ENCODE data around the gene ARL8B.
A peak's percentile ranks its signal among the peaks of the same experiment; 100 is the strongest.
"Not testable (repeated sequence)": the region's sequence is repeated elsewhere in the genome, so short reads cannot be mapped to it uniquely, and the experiment has no call there.

The ARL8B gene

DNA sequence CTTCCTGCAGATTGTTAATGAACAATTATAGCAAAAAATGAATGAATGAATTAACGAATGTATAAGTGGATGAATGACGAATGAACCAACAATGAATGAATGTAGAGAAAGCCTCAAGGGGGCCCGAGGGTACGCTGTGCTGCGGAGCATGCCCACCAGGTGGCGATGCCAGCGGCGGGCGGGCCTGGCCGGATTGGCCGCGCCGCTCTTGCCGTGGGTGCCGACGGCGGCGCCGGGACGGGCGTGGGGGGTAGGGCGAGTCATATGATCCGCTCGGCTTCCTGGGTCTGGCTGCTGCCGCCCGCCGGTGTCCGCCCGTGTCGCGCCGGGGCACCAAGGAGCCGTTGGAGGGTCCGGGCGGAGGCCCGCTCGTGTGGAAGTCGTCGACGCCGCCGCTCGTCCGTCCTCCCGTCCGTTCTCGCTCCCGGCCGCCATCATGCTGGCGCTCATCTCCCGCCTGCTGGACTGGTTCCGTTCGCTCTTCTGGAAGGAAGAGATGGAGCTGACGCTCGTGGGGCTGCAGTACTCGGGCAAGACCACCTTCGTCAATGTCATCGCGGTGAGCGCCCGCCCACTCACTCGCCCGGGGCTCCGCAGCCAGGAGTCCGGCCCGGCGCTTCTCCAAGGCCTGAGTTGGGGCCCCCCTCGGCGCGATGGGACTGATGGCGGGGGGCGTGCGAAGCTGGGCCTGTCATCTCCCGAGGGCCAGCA is at the start of gene ARL8B:
ARL8B (plus strand) TSS at position 263 of the 711 bp plus-strand sequence; CDS start at position 437, 174 bp downstream.
- peak; percentile 82 for DNase-seq (ENCODE audit: low read depth)

DNA sequence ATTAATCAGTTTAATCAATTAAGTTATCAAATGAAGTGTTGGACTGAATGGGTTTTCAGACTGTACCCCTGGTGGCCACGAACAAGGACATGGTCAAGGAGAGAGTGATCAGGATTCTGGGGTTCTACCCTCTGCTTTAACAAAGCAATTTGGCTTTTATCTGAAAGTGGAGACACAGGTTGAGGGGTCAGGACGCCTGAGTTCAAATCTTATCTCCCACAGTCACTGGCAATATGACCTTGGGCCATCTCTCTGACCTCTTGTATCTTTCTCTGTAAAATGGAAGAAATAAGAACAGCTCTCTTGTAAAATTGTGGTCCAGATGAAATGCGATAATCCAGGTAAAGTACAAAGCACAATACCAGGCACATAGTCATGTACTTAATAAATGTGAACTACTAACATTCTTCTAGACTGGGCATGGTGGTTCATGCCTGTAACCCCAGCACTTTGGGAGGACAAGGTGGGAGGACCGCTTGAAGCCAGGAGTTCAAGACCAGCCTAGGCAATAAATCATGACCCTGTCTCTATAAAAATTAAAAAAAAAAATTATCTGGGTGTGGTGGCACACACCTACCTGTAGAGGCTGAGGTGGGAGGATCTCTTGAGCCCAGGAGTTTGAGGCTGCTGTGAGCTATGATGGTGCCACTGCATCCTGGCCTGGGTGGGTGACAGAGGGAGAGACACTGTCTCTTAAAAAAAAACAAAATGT is 48.6 kb upstream of the ARL8B start:
- DNase-seq (ENCODE audit: low read depth), result no peak

DNA sequence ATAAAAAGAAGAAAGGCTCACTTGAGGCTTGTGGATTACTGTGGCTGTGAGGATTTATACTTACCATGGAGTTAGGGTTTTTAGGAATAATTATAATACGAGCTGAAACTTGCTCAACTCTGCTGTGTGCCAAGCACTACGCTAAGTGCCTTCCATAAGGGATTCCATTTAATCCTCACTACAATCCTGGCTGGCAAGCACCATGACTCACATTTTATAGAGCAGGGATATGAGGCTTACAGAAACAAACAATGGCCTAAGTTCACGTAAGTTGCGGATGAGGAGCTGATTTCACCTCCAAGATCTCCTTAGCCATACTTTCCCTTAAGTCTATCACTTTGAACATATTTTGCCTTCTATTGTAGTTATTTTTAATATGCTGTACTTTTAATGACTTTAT is 43.9 kb upstream of the ARL8B start:
- DNase-seq (ENCODE audit: low read depth), result no peak

DNA sequence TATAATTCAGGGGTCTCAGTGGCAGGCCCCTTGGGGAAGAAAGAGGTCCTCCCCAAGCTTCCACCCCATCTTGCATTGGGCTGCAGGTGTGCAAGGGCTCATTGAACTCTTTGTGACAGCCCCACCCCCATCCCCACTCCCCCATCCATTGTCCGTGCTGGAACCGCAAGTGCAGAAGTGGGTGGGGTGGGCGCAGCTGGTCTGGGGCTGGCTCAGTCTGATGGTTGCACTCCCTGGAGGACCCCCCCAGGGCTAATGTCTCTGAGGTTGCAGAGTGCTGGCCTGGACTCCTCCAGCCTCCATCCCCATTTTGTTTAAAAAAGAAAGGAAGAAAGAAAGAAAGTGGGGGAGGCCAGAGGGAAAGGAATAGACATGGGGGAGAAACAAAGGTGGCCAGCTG is 42.3 kb upstream of the ARL8B start:
- DNase-seq (ENCODE audit: low read depth), result no peak

DNA sequence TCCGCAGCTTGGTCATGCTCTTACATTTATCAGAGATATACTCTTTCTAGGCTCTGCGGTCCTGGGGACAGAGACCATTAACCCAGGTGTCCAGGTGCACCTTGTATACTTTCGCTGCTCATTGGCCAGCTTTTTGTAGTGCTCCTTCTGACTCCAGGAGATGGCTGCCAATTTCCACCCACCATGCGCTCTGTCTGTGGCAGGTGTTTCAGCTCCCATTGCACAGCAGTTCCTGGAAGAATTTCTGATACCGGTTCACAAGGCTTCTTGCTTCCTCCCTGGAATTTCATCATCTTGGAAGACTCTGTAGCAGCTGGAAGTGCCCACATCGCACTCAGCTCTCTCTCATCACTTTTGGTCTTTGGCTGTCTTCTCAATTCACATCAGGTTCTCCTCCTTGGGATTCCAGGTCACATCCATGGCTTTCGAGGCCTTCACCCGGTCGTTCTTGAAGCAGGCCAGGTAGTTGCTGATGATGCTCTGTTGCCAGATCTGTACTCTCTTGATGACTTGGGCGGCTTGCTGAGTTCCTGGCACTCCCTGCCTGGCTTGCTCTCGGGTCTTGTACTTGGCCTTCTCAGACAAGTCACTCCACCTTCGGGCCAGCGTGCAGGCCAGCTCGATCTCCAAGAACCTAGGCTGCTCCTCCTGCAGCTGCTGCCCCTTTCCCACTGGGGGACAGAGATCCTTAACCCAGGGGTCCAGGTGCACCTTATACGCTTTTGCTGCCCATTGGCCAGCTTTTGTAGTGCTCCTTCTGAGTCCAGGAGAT is 41.1 kb upstream of the ARL8B start:
- DNase-seq (ENCODE audit: low read depth), result no peak

DNA sequence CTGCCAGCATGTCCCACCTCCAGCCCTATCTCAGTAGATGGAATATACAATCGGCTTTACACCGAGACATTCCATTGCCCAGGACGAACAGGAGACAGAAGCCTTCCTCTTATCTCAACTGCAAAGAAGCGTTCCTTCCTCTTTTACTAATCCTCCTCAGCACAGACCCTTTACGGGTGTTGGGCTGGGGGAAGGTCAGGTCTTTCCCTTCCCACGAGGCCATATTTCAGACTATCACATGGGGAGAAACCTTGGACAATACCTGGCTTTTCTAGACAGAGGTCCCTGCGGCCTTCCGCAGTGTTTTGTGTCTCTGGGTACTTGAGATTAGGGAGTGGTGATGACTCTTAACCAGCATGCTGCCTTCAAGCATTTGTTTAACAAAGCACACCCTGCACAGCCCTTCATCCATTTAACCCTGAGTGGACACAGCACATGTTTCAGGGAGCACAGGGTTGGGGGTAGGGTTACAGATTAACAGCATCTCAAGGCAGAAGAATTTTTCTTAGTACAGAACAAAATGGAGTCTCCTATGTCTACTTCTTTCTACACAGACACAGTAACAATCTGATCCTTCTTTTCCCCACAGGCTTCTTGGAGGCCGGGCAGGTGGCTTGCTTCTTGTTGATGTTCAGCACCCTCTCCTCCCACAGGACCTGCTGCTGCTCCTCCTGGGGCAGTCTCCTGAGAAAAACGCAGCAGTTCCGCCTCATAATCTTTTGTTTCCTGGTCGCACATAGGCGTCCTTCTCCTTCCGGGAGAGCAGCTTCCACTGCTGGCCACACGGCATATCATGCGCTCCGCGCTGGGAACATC is 39.9 kb upstream of the ARL8B start:
- DNase-seq (ENCODE audit: low read depth), result not testable (repeated sequence)

DNA sequence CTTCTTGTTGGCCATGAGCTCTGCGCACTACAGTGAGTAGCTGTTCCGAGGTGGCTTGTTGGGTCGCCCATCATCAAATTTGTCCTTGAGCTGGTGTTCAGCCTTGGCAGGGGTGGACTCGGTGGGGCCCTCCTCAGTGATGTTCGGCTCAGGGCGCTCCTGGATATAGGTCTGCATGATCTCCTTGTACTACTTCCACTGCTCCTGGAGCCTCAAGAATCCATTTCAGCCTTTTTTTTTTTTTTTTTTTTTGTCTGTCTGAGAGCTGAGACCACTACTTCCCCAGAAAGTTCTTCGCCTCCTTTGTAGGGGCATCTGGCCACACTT is 39.3 kb upstream of the ARL8B start:
- no peak for DNase-seq (ENCODE audit: low read depth)

DNA sequence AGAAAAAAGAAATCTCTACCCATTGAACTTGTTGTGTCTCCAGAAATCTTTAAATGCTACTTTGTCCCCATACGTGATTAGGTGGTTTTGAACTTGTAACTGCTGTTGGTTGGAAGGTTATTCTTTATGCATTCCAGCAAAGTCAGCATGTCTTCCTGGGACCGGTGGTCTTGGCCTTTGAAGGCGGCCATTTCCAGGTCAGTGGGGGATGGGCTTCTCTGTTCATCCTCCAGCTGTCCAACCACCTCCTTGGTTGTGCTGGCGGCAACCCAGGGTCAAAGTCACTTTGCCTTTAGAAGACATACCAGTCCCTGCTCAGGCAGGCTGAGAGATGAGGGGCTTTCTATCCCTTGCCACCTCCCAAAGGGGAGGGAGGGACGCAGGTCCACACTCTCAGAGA is 37.9 kb upstream of the ARL8B start:
- no peak for DNase-seq (ENCODE audit: low read depth)

DNA sequence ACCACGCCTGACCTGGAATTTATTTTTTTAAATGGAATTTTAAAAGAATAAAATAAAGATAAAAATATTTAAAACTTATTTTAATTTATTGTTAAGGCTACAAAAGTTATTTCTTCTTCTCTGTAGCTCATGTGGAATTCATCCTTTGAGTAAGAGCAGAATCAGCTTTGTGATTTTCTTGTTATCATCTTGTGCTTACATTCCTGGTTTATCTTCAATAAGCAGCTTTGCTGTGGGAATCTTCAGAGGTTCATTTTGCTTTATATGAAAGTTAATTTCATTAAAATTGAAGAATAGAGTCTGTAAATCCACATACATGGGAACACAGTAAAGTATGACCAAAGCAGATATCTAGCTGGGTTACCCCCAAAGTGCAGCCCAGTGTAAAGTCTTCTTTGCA is 35.4 kb upstream of the ARL8B start:
- no peak for DNase-seq (ENCODE audit: low read depth)

DNA sequence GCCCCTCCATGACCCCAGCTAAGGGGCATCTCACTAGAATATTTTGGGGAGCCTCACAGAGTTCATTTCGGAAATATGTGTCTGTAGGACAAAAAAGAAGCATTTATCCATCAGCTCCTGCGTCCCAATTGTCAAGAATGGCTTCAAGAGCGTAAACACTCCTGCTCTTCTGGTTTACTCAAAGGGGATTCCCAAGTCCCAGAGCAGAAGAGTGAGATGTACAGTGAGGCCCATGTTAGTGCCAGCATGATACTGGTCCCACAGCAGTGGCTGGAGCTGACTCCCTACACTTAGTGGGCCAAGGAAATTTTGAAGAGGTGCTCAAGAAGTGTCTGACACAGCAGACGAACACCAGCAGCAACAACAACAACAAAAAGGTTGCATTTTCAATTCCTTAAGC is 34.9 kb upstream of the ARL8B start:
- no peak for DNase-seq (ENCODE audit: low read depth)

DNA sequence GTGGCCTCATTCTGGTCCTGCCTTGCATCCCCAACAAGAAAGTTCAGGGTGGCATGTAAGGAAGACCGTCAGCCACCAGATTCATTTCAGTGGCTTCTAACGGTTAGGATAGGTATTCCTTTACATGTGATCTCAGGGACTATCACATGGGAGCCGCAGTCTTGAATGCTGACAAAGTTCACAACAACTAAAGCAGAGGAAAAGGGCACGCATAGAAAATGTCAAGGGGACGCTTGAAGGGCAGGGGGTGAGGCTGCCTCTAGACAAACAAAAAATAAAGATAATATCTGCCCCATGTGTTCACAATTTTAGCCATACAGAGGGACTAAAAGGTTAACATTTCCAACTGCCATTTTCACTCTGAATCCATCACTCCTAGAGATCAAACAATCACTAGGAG is 31.9 kb upstream of the ARL8B start:
- DNase-seq (ENCODE audit: low read depth), result no peak

DNA sequence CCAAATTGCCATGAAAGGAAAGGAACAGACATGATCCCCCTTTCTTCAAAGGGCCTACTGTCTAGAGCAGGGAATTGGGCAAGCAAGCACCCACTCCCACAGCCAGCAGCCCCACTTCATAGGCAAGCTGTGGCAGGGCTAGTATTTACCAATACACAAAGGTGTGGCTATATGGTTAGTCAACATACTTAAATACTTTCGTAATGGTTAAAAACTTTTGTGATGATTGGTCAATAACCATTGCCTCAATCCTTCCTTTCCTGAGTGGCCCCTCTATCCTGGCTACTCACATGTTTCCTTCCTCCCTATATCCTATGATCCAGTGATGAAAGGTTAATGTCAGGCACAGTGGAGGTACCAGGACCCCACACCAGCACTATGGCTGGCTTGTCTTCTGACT is 30.1 kb upstream of the ARL8B start:
- no peak for DNase-seq (ENCODE audit: low read depth)

DNA sequence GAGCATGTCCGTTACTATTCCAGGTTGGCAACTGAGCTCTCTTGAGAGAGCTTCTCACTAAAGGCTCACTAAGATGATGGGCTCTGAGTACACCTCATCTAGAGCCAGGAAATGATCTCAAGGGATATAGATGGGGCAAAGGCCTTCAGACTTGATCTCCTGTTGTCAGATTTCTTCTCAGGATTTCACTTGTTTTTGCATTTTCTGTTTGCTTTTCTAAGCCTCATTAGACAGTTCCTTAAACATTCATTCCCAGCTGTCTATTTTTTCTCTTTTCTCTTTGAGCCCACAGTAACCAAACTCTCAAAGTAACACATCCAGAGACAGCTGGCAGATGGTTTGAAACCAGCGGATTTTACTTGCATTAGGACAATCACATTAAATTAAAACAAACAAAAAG is 28.4 kb upstream of the ARL8B start:
- DNase-seq (ENCODE audit: low read depth), result no peak

DNA sequence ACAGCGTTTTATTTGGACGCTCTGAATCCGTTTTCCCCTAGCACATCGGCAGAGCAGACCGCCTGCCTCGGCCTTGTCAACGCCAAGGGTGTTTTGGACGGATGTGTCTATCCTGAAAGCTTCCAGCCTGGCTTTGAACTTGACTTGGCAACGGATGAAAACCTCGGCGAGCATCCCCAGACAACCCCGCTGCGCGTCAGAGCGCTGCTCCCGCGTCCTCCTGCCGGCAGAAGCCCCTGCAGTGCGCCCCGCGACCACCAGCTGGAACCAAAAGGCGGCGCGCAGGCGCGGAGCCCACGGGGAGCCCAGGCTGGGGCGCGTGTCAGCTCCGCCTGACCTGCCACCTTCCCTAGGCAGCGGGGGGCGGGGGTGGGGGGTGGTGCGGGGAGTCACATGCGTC is 26.2 kb upstream of the ARL8B start:
- no peak for DNase-seq (ENCODE audit: low read depth)

DNA sequence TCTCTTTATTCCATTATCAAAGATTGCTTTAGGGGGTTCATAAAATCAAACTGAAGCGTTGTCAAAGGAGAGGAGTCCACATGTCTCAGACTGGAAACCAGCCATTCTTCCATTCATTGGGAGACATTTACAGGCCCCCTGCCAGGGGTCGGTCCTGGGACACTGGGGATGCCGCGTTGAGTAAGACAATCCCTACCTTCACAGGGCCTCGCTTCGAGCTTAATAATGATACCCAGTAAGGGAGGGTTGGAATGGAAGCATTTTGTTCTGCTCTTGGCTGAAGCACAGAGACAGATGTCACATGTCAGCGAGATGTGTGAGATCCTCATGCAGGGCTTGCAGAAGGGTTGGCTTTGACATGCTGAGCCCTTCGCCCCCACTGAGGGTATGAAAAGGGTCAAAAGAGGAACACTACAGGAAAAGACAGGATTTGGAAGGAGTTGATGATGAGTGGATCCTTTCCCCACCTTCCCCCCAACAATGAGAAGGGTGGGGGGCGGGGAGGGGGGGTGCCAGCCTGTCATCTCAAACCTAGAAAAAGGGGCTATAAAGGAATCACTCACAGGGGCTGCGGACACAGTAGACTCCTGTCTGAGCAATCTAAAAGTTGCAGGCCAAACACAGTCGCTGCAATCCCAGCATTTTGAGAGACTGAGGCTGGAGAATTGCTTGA is 25.6 kb upstream of the ARL8B start:
- DNase-seq (ENCODE audit: low read depth), result no peak

DNA sequence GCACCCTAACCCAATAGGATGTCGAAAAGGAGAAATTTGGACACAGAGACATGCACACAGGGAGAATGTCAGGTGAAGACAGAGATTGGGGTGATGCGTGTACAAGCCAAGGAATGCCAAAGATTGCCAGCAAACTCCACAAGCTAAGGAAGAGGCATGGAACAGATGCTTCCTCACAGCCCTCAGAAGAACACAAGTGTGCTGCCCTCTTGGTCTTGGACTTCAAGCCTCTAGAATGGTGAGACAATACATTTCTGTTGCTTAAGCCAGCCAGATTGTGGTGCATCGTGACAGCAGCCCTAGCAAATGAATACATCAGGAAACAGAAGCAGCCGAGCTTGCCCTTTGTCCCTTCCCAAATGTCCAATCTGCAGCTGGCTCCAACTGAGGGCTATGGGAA is 23.7 kb upstream of the ARL8B start:
- no peak for DNase-seq (ENCODE audit: low read depth)

DNA sequence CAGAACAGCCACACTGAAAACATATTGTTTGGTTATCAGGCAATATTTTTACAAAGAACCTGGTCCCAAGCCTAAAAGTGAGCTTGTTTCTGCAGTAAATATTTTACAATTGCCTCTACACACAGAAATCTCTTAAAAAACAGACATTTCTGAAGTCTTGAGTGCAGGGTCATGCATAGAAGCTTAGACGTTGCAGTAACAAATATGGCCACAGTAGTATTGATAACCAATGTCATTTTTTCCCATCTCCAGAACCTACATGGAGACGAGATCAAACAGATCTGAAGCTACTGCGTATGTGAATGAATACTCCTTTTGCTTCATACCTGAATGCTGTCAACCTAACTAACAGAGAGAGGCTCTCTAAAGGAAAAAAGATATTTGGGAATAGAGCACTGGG is 19.6 kb upstream of the ARL8B start:
- DNase-seq (ENCODE audit: low read depth), result no peak

DNA sequence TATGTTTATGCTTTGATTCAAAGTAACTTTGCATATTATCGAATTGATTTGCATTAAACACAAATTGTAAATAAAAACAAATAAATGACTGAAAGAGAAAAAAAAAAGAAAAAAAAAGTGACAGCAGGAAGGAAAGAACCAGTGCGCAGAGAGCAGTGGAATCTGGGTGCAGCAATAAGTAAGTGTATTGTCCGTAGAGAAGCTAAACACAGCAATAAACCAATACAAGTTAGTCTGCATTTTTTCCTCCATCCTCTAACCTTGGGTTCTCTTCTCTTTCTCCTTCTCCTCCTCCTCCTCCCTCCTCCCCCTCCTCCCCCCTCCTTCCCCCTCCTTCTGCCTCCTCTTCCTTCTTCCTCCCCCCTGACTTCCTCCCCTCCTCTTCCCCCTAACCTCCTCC is 18.3 kb upstream of the ARL8B start:
- DNase-seq (ENCODE audit: low read depth), result no peak

DNA sequence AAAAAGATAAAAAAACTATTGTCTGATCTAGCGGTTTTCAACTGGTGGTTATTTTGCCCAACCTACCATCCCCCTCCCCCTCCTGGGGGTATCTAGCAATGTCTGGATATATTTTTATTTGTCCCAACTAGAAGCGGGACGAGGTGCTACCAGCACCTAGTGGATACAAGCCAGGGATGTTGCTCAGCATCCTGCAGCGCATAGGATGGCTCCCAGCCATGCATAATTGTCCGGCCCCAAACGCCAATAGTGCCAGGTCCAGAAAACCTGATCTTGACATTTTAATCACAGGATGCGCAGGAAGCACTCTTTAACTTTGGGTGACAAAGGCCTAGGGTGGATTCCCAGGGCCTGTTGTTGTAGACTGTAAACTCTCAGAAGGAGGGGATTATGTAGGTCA is 17.0 kb upstream of the ARL8B start:
- DNase-seq (ENCODE audit: low read depth), result no peak

DNA sequence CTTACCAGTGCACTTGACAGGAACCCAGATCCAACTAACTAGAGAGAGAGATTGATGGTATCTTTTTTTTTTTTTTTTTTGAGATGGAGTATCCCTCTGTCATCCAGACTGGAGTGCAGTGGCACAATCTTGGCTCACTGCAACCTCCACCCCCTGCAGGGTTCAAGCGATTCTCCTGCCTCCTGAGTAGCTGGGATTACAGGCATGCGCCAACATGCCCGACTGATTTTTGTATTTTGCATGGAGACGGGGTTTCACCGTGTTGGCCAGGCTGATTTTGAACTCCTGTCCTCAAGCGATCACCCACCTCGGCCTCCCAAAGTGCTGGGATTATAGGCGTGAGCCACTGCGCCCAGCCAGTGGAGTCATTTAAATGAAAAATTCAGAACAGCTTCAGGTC is 15.7 kb upstream of the ARL8B start:
- DNase-seq (ENCODE audit: low read depth), result not testable (repeated sequence)

DNA sequence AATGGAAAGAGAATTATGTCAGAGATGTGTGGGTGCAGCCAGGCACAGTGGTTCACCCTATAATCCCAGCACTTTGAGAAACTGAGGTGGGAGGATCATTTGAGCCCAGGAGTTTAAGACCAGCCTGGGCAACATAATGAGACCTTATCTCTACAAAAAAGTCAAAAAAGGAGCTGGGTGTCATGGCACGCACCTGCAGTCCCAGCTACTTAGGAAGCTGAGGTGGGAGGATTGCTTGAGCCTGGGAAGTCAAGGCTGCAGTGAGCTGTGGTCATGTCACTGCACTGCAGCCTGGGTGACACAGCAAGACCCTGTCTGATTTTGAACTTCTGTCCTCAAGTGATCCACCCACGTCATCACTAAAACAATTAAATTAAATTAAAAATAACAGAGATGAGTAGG is 15.2 kb upstream of the ARL8B start:
- not testable (repeated sequence) for DNase-seq (ENCODE audit: low read depth)

DNA sequence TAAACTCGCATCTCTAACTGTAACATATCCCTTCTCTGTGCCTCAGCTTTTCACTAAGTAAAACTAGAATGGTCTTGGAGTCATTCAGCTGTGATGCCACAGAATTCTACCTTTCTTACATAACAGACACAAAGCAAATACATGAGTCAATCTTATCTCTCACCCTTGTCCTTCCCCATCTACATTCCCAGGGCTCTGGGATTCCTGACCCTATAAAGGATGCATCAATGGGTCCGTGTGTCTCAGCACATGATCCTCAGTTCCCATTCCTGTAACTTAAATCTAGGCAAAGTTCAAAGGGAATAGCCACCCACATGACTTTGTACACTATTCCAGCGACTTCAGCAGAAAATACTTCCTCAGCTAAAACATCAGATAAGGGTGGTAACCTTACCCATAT is 11.8 kb upstream of the ARL8B start:
- no peak for DNase-seq (ENCODE audit: low read depth)
